GM10266 (cell line): ENCODE measurements around the gene VSTM4.

ENCODE experiments used
- DNase-seq: peaks from one replicate; pipeline ENCODE4 v3.0.0; 2012; ENCODE audit errors: extremely low spot score
- TF ChIP-seq, protein P1 (sequence below): IDR thresholded peaks from 2 replicates; pipeline ENCODE4 v1.5.1; 2012; ENCODE audit warnings: mild to moderate bottlenecking, low read depth; ENCODE audit not compliant: control insufficient read depth, insufficient read depth; ENCODE audit errors: missing control alignments

The VSTM4 gene

DNA sequence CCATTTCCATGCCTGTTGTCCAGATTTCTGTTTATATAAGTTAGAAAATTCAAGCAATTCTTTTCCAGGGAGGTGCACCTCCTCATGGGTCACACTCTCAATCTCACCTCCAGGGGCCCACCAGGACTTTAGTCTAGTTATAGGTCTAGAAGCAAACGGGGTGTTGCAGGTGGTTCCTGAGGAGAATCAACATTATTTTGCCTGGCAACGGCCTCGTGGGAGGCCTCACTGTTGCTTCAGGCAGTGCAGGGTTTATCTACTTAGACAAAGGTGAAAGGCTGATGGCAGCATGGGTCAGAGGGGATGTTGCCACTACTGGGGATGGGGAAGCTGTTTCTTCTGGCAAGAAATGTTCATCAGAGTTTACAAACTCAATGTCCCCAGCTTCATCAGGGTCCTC lies 119.0 kb downstream of the VSTM4 start:
- DNase-seq: no peak
- TF ChIP-seq, protein P1, sequence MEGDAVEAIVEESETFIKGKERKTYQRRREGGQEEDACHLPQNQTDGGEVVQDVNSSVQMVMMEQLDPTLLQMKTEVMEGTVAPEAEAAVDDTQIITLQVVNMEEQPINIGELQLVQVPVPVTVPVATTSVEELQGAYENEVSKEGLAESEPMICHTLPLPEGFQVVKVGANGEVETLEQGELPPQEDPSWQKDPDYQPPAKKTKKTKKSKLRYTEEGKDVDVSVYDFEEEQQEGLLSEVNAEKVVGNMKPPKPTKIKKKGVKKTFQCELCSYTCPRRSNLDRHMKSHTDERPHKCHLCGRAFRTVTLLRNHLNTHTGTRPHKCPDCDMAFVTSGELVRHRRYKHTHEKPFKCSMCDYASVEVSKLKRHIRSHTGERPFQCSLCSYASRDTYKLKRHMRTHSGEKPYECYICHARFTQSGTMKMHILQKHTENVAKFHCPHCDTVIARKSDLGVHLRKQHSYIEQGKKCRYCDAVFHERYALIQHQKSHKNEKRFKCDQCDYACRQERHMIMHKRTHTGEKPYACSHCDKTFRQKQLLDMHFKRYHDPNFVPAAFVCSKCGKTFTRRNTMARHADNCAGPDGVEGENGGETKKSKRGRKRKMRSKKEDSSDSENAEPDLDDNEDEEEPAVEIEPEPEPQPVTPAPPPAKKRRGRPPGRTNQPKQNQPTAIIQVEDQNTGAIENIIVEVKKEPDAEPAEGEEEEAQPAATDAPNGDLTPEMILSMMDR: no peak

DNA sequence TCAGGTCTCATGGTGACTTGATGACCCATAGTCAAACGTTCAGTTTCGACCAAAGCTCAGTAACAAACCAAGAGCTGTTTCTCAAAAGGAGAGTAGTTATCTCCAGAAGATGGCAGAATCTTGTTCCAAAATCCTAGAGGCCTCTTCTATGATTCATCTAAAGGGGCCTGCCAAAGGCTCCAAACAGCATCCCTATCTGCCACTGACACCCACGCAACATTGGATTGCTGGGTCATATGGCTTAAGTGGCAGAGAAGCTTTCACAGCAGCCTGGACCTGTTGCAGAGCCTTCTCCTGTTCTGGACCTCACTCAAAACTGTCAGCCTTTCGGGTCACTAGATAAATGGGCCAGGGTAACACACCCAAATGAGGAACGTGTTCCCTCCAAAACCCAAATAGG lies 121.7 kb downstream of the VSTM4 start:
- DNase-seq: no peak

DNA sequence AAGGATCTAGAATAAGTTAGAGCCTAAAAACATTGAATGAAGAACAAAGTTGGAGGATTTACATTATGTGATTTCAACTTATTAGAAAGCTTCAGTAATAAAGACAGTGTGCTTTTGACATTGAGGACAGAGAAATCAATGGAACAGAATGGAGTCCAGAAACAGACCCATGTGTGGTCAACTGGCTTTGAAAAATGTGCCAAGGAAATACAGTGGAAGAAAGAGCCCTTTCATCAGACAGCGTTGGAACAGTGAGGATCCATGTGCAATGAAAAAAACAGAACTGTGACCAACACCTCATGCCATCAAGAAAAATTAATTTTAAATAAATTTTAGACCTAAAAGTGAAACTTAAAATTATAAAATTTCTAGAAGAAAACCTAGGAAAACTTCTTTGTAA lies 125.1 kb downstream of the VSTM4 start:
- TF ChIP-seq, protein P1: no peak
- DNase-seq: no peak

More for the DNA sequence above, 121.7 kb downstream of the VSTM4 start:
- TF ChIP-seq, protein P1: no peak

DNA sequence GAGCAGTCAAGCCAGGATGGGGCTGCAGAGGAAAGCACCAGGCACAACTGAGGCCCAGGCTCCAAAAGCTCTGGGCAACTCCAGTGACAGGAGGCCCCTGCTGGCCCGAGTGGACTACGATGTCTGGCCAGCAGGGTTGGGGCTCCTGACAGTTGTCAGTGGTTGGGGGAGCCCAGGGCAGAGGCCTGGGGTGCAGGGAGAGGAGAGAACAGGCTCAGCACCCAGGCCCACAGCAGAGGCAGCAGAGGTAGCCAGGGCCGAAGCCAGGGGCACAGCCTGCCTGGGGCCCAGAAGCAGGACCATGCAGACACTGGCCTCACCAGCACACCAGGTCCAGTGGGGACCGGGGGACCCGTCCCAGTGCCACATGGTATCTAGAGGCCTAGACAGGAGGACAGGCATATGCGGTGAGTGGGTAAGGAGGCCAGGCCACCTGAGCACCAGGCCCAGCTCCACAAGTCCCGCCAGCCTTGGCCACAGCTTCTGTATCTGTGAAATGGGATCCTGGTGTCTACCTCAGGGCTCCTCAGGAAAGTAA lies 129.6 kb downstream of the VSTM4 start:
- TF ChIP-seq, protein P1: no peak
- DNase-seq: no peak

DNA sequence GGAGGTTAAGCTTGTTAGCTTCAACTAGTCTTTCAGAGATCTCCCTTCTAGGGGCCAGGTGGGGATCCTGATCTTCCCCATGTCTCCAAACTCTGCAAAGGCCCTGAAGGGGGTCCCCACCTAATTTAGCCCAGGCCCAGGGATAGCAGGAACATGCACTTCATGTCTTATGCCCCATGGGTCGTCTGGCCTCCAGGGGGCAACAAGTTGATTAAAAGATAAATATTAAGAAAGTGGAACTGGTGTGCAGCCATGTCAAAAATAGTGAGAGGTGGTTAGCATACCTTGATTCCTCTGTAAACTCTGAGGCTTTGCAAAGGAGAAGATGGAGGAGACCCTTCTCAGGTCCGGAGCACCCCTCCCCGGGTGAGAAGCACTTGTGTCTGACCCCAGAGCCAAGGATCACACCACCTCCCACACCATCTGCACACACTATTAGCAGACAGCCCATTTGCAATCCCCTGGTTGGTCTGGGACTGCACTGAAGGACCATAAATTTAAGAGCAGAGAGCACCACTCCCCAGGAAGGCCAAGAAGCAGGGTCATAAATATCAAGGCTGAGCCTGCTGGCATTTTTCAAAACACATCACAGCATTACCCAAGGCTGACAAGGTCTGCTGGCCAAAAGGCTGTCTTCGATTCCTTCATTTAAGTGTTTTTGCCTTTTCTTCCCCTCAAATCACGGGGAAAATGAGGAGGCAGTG lies 131.5 kb downstream of the VSTM4 start:
- no peak for DNase-seq
- TF ChIP-seq, protein P1: peak; percentile 8

DNA sequence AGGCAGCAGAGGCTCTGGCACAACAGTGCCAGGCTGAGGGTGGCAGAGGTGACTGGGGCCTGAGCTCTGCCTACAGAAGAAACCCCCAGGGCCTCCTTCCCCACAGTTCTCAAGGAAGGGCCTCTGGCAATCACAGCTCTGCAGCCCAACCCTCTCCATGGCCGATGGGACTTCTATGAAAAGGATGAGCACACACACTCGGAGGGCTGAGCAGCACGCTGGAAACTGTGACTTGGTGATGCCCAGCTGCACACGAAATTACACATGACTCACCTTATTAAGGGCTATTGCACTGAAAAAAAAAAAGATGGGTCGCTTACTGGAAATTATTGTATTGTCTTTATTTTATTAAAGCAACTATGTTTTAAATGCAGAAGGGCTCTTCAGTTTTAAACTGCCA lies 132.7 kb downstream of the VSTM4 start:
- TF ChIP-seq, protein P1: no peak
- no peak for DNase-seq

DNA sequence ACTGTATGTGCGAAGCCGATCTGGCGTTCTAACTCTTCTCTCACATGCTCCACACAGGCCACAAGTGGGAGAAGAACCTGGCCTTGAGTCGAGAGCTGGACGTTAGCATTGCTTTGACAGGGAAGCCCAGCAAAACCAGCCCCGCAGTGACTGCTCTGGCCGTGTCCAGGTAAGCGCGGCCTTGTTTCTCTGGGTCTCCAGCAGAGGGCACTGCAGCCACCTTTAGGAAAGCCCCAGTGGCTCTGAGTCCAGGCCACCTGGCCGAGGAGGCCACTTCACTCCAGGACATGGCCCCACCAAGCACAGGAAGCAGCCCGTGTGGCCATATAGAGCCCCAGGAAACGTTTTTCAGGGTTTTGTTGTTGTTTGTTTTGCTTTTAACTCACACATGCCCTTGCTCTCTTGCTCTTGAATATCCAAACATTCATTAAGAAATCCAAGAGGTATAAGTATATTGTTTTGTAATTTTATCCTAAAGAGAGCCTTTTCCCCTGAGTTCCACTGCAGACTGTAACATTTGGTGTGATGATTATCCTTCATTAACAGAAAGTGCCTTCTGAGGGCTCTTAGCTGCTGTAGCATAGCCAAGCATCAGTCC lies 133.9 kb downstream of the VSTM4 start:
- TF ChIP-seq, protein P1: peak; percentile 70
- DNase-seq: peak; percentile 68
